Gastroesophageal sphincter (tissue), 3 donors: ENCODE measurements around the gene TSPAN7.

Experiments used
- CTCF ChIP-seq, 4 experiments: fragments of 200-600 bp in 2 of 4; fragments of 450-650 bp in 2 of 4; sonication (generic) in 1 of 4; IDR thresholded peaks; one replicate each; pipeline ENCODE4 v1.5.1; 2017 to 2019; ENCODE audit warnings: antibody characterized with exemption in 4 of 4, mild to moderate bottlenecking in 2 of 4, moderate library complexity in 2 of 4
- EP300 ChIP-seq: sonication (generic); formaldehyde crosslinking; IDR thresholded peaks from one replicate; pipeline ENCODE4 v1.6.1; 2017; ENCODE audit warnings: antibody characterized with exemption, mild to moderate bottlenecking
- POLR2A ChIP-seq, 2 donors: fragments of 450-650 bp; IDR thresholded peaks; one replicate each; pipeline ENCODE4 v1.6.1; 2017; ENCODE audit warnings: antibody characterized with exemption in 2 of 2, mild to moderate bottlenecking in 2 of 2, moderate library complexity in 1 of 2

- TF ChIP-seq CTCF (IDR thresholded peaks at IDR 0.05) = no peak
- no peak for TF ChIP-seq EP300
- TF ChIP-seq POLR2A (IDR thresholded peaks at IDR 0.05) = no peak
These were observed 171.5 kb downstream of the TSPAN7 start for GRCh38 chrX:38732866-38733265.
